Measurements from ENCODE around the gene CAPN14.

CAPN14 gene

GRCh38 chr2:31151501-31151900 is 65.8 kb downstream of the CAPN14 start:
- TF ChIP-seq, protein P1, sequence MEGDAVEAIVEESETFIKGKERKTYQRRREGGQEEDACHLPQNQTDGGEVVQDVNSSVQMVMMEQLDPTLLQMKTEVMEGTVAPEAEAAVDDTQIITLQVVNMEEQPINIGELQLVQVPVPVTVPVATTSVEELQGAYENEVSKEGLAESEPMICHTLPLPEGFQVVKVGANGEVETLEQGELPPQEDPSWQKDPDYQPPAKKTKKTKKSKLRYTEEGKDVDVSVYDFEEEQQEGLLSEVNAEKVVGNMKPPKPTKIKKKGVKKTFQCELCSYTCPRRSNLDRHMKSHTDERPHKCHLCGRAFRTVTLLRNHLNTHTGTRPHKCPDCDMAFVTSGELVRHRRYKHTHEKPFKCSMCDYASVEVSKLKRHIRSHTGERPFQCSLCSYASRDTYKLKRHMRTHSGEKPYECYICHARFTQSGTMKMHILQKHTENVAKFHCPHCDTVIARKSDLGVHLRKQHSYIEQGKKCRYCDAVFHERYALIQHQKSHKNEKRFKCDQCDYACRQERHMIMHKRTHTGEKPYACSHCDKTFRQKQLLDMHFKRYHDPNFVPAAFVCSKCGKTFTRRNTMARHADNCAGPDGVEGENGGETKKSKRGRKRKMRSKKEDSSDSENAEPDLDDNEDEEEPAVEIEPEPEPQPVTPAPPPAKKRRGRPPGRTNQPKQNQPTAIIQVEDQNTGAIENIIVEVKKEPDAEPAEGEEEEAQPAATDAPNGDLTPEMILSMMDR (conservative IDR thresholded peaks at IDR 0.05), result peak; percentile 33
- TF ChIP-seq ZFX (IDR thresholded peaks at IDR 0.05), result no peak
- H3K27ac ChIP-seq, result no peak overlapping the region

DNA sequence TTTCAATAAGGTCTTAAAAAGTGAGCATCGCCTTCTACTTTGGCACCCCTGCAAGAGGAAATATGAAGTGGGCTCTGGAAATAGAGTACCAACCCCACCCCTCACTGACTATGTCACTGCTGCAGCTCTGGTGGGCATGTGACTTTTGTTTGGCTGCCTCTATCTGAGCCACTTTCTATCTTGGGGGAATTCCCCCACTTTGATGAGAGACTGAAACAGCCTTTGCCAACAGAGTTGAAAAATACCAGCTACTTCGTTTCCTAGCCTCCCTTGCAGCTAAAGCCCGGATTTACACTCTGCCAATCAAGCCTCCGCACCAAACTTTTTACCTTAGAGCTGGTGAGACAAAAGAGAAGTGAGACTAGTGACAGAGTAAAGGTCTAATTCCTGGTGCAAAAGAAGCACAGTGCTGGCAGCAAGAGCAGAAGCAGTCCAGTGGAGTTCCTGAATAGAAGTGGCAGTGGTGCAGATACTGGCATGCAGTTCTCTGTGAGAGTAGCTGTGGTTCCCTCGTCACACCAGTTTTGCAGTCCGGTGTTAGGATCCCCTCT is 67.1 kb downstream of the CAPN14 start:
- H3K27ac ChIP-seq, result no peak overlapping the region
- TF ChIP-seq, protein P1 (conservative IDR thresholded peaks at IDR 0.05), result no peak
- TF ChIP-seq ZFX (IDR thresholded peaks at IDR 0.05), result no peak

DNA sequence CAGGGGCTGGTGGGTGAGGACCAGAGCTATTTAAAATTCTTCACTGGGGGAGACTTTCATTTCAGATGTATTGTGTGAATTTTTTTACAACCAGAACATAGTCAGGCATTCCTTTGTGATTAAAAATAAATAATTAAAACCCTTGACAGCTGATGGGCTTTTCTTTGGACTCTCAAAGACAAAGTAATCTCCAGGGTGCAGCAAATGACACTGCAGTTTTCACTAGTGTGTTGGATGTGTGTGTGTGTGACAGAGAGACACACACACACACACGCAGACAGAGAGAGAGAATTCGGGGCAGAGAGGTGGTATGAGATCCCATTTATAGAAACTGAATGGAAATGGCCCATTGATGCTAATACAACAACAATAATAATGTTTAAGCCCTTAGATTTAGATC is 68.8 kb downstream of the CAPN14 start:
- TF ChIP-seq ZFX (IDR thresholded peaks at IDR 0.05), result no peak
- TF ChIP-seq, protein P1 (conservative IDR thresholded peaks at IDR 0.05), result no peak
- H3K27ac ChIP-seq, result no peak overlapping the region

DNA sequence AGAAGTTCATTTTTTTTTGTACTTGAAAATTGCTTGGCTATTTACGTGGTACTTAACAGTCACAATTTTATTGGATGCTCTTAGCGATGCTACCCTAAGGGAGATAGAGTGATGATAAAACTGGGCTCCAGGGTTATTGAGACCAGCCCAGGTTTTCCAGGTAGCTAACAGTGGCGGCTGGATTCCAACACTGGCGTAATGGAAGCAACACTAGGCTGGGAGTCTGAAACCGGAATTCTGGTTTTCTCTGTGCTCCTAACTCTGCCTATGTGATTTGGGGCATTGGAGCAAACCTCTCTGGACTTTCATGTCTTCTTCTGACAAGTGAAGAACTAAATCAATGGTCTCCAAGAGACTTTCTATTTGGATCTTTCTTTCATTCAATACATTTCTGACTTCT is 69.7 kb downstream of the CAPN14 start:
- TF ChIP-seq ZFX (IDR thresholded peaks at IDR 0.05), result no peak
- TF ChIP-seq, protein P1 (conservative IDR thresholded peaks at IDR 0.05), result no peak
- H3K27ac ChIP-seq, result no peak overlapping the region

GRCh38 chr2:31142110-31142509 is 75.2 kb downstream of the CAPN14 start:
- no peak for TF ChIP-seq ZFX (IDR thresholded peaks at IDR 0.05)
- TF ChIP-seq, protein P1 (conservative IDR thresholded peaks at IDR 0.05), result no peak
- H3K27ac ChIP-seq, result no peak overlapping the region

DNA sequence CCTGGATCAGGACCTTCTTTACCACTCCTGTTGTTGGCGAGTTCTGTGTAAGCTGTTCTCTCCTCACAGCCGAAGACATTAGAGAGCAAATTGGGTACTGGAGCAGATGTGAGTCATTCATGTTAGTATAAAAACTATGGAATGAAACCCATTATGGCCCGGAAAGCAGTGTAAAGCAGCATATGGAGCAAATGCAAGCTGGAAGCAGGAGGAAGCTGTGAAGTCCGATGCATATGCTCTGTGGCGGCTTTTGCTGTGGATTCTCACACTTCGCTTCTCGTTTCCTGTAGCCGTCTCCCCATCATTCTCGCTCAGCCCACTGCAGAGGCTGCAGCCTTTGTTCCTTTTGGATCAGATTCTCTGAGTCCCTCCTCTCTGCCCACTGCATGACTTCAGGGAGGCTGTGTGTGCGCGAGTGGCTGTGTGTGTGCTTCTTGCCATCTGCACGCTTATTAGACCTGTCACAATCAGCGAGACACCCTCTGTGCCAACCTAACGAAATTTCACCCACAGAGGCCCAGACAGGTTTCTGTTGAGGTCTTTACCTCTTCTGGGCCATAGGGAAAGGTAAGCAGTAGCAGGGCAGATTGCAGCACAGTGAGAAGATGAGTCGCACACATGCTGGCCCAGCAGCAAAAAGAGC is 75.8 kb downstream of the CAPN14 start:
- no peak overlapping the region for H3K27ac ChIP-seq
- TF ChIP-seq, protein P1 (conservative IDR thresholded peaks at IDR 0.05), result no peak
- TF ChIP-seq ZFX (IDR thresholded peaks at IDR 0.05), result no peak

- TF ChIP-seq, protein P1 (conservative IDR thresholded peaks at IDR 0.05), result no peak
- TF ChIP-seq ZFX (IDR thresholded peaks at IDR 0.05), result no peak
- H3K27ac ChIP-seq, result no peak overlapping the region
These were observed 77.2 kb downstream of the CAPN14 start for GRCh38 chr2:31140151-31140550.

All from C4-2B (cell line).